GM11168 (cell line): ENCODE measurements around the gene PCED1B.

Experiments
- in situ Hi-C: fragments of 300-500 bp; cut with MboI; formaldehyde crosslinking; loops from one replicate; pipeline ENCODE4 v1.12.0; 2022; ENCODE audit warnings: low sequenced_read_pairs; ENCODE audit not compliant: unreplicated experiment

Gene PCED1B

DNA sequence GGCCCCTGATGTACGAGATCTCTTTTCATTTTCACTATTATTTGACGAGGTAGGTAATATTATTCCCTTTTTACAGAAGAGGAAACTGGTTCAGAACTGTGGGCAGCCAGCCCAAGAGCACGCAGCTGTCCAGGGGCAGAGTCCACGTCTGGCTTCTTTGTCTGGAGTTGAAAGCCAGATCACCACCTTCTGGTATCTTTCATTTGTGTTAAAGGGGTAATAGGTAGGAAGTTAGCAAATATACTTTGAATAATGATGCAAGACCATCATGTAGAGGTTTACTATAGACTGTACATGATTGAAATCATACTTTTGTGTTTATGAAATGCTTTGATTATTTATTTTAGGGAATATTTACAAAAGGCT, 144.4 kb downstream of the PCED1B start:
- in situ Hi-C loops, result no loop called here

GRCh38 chr12:47224563-47225133, 145.2 kb downstream of the PCED1B start:
- in situ Hi-C loops, result no loop called here

DNA sequence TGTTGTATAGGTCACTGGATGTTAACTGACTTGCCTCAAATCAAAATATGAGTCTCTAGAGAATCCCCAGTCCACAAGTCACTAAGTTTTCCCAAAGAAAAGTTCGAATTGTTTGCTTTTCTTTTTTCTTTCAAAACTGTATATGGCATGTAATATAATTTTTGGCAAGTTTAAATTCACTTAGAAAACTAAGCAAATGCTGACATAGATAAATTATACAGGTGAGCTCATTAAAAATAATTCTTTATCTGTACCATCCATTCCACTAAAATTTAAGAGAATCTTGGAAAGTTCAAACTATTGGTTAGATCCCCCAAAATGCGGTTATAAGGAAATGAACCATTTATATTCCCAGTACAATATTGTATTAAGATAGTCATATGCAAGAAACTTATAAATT, 145.9 kb downstream of the PCED1B start:
- in situ Hi-C loops, result no loop called here

GRCh38 chr12:47226199-47226598, 146.8 kb downstream of the PCED1B start:
- in situ Hi-C loops, result no loop called here

DNA sequence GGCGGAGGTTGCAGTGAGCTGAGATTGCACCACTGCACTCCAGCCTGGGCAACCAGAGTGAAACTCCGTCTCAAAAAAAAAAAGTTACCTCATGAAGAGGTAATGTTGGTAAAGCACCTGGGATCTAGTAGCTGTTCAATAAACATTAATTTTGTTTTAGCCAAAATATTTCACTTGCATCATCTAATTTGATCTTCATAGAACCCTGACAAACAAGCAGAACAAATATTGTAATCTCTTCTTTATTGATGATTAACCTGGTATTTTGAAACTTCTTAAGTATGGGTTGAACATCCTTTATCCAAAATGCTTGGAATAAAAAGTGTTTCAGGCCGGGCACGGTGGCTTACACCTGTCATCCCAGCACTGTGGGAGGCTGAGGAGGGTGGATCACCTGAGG, 149.4 kb downstream of the PCED1B start:
- in situ Hi-C loops, result no loop called here

- in situ Hi-C loops, result no loop called here
Measured at GRCh38 chr12:47231456-47231855, 152.0 kb downstream of the PCED1B start.

- in situ Hi-C loops, result no loop called here
Measured at GRCh38 chr12:47234576-47235141, 155.2 kb downstream of the PCED1B start.

GRCh38 chr12:47235258-47236040, 156.0 kb downstream of the PCED1B start:
- in situ Hi-C loops, result no loop called here

DNA sequence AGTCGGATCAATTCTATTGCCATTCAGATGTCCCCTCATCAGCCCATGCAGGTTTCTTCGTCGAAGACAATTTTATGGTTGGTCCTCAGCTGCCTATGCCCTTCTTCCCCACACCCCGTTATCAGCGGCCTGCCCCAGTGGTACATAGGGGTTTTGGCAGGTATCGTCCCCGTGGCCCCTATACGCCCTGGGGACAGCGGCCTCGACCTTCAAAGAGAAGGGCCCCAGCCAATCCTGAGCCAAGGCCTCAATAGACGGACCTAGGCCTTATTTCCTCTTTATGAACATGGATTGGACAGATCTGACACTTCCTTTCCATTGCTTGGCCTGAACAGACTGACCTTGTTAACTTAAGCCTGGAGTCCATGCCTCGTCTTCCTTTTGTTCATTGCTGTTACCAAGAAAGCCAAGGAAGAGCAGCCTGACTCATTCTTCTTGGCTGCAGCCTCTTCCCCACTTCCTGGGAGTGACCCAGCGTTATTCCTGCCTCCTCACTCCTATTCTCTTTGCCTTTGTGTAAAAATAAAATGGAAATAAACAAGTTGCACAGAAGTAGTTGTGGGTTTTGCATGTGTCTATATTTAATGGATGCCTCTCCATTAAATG, 156.8 kb downstream of the PCED1B start:
- in situ Hi-C loops, result no loop called here

GRCh38 chr12:47237751-47238211, 158.4 kb downstream of the PCED1B start:
- in situ Hi-C loops, result no loop called here

DNA sequence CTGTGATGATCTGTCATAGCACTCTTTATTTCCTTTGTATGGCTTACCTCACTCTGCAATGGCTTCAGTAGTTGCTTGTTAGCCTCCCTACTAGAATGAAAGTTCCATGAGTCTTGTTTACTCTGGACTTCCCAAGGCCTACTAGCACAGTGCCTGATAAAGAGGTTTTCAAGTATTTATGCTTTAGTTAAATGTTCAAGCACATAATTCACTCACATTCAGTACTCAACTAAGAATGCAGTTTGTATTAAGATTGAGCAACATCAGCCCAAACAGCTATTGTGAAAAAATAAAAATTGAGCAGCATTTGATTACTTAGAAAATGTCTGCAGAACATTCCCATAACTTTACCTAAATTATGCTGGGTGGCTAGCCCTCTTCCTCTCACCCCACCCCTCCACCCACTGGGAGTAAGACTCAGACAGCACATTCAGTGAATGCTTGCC, 159.3 kb downstream of the PCED1B start:
- in situ Hi-C loops, result no loop called here

DNA sequence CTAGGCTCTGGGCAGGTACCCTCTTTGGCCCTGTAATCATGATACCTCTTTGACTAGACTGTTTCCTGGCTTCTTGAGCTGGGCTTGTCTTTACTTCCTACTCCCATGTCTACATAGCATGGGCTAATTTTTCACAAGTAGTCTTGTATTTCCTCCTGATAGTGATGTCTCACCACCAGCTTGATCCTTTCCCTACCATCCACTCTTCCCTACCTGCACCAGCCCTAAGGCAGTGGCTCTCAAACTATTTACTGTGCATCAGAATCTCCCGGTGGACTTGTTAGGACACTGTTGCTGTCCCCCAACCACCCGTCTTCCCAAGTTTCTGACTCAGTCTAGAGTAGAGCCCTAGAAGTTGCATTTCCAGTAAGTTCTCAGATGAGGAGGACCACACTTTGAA, 163.0 kb downstream of the PCED1B start:
- in situ Hi-C loops, result no loop called here

GRCh38 chr12:47244835-47245234, 165.4 kb downstream of the PCED1B start:
- in situ Hi-C loops, result no loop called here

- in situ Hi-C loops, result no loop called here
Measured at GRCh38 chr12:47245623-47246022, 166.2 kb downstream of the PCED1B start.

GRCh38 chr12:47247418-47247817, 168.0 kb downstream of the PCED1B start:
- in situ Hi-C loops, result no loop called here

DNA sequence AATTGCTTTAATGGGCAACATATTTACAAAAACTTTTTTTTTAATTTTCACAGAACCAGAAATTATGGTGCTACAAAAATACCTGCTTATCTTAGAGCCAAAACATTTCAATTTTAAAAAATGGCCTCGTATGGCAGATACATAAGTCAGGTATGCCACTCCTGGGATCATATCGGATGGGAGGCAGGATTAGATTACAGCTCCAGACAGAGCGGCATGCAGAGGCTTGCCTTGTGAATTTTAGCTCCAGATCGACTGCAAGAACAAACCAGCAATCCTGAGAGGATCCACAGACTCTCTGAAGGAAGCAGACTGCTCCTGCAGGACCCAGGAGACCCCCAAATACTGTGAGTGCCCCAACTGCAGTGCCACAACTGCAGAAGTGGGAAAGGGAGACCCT, 169.7 kb downstream of the PCED1B start:
- in situ Hi-C loops, result no loop called here

DNA sequence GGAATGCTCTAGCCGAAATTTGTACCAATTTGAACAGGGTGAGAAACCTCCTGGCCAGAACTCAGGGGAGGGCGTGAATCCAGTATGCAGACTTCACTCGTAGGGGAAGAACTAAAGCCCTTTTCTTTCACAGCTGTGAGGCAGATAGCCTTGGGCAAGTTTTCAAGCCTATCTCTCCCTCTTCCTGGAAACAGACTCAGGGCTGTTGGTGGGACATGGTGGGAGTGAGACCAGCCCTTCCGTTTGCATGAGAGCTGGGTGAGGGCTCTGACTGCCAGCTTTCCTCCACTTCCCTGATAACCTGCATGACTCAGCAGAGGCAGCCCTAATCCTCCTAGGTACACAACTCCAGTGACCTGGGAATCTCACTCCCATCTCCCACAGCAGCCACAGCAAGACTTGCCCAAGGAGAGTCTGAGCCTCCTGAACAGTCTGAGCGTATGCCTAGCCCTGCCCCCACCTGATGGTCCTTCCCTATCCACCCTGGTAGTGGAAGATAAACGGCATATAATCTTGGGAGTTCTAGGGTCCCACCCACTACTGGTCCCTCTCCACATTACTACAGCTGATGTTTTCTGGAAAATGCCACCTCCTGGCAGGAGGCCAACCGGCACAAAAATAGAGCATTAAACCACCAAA, 170.4 kb downstream of the PCED1B start:
- in situ Hi-C loops, result no loop called here

GRCh38 chr12:47251919-47252318, 172.5 kb downstream of the PCED1B start:
- in situ Hi-C loops, result no loop called here

- in situ Hi-C loops, result no loop called here
Measured at GRCh38 chr12:47264951-47265350, 185.5 kb downstream of the PCED1B start.

- in situ Hi-C loops, result no loop called here
Measured at GRCh38 chr12:47265391-47265790, 186.0 kb downstream of the PCED1B start.

DNA sequence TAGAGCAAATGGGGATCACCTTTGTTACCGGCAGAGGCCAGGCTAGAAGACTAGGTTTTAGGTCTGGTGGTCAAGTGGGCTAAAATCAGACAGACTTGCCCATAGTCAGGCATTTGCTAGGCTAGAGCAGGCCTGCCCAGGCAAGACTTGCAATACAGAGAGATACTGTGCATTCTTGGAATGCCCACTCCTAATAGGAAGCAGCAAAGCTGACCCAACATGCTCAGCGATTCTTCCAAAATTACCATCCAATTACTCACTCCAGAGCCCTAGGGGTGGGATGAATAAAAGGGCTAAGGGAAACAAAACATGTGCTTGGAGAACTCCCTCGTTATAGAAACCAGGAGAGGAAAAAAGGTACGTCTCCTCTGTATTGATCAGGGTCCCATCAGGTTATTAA, 188.2 kb downstream of the PCED1B start:
- in situ Hi-C loops, result no loop called here
